Fibroblast of villous mesenchyme (primary cell): ENCODE results near the gene DIP2A. TPM values are rescaled to one million over a fixed set of nuclear protein-coding genes. Genes with fewer than 3 reads are reported as not detected.

ENCODE experiments used
- DNase-seq: peaks from one replicate; pipeline ENCODE4 v3.0.0-alpha.2; 2010; ENCODE audit warnings: low read depth
- H3K4me3 ChIP-seq: 2 replicates; pipeline ENCODE4 v1.5.1; 2011; ENCODE audit warnings: low read depth, mild to moderate bottlenecking, low read length
- total RNA-seq: library from RNA; depleted of rRNA; stranded (reverse); fragments of >200 nt; gene quantifications from 2 replicates; pipeline ENCODE4 v1.2.3, GENCODE V29; 2012
- TF ChIP-seq, protein P1 (sequence below): IDR thresholded peaks from 2 replicates; pipeline ENCODE4 v1.5.1; 2012; ENCODE audit warnings: low read depth, mild to moderate bottlenecking, low read length; ENCODE audit not compliant: insufficient read depth

Gene DIP2A
- total RNA-seq, 1 donor, result 32.0 TPM

DNA sequence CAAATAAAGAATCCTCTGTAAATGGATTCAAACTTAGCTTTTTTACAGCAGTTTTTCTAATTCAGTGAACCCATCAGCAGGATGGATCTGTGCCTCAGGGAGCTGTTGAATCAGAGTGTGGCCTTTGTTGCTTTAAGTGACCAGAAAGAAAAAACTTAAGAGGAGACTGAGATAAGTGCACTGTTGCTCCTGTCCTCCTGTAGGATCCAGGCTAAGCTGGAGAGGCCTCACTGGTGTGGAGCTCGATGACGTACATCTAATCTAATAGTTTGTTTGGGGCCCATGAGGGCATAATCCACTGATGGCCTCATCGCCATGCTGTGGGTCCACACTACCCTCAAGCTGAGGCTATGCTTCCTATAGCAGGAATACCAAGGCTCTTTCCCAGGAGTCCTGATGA is 10.6 kb downstream of the DIP2A start:
- no peak overlapping the region for H3K4me3 ChIP-seq
- DNase-seq, result no peak
- TF ChIP-seq, protein P1, sequence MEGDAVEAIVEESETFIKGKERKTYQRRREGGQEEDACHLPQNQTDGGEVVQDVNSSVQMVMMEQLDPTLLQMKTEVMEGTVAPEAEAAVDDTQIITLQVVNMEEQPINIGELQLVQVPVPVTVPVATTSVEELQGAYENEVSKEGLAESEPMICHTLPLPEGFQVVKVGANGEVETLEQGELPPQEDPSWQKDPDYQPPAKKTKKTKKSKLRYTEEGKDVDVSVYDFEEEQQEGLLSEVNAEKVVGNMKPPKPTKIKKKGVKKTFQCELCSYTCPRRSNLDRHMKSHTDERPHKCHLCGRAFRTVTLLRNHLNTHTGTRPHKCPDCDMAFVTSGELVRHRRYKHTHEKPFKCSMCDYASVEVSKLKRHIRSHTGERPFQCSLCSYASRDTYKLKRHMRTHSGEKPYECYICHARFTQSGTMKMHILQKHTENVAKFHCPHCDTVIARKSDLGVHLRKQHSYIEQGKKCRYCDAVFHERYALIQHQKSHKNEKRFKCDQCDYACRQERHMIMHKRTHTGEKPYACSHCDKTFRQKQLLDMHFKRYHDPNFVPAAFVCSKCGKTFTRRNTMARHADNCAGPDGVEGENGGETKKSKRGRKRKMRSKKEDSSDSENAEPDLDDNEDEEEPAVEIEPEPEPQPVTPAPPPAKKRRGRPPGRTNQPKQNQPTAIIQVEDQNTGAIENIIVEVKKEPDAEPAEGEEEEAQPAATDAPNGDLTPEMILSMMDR, result no peak

DNA sequence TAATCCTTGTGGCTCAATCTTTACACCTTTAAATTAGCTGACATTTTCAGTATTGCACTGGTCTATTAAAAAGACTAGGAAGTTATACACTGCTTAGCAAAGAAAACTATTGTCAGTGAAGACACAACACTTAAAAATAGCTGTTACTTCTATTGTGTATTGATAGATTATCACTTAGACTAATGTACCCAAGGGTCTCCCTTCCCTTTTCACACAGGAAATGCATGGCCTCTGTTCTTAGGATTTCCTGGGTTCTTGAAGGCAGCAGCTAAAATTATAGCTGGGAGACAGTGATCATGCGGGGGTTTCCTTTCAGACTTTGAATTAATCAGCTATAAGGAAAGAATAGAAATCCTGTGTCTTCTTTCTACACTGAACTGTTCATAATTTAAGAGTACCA is 12.8 kb downstream of the DIP2A start:
- no peak overlapping the region for H3K4me3 ChIP-seq
- no peak for DNase-seq
- TF ChIP-seq, protein P1, result no peak

DNA sequence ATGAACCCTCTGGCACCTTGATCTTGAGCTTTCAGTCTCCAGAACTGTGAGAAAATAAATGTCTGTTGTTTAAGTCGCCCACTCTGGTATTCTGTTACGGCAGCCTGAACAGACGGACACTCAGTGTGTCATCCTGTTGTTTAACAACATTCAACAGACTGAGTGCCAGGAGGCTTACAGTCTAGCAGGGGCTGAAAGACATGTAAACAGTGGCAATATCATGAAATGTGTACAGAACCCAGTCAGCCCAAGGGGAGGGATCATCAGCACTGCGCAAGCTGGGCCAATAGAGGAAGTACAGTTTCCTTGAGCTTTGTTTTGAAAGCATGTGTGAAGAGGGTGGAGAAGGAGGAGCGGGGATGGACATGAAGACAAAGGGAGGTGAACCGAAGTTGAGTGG is 13.6 kb downstream of the DIP2A start:
- TF ChIP-seq, protein P1, result no peak
- no peak for DNase-seq

DNA sequence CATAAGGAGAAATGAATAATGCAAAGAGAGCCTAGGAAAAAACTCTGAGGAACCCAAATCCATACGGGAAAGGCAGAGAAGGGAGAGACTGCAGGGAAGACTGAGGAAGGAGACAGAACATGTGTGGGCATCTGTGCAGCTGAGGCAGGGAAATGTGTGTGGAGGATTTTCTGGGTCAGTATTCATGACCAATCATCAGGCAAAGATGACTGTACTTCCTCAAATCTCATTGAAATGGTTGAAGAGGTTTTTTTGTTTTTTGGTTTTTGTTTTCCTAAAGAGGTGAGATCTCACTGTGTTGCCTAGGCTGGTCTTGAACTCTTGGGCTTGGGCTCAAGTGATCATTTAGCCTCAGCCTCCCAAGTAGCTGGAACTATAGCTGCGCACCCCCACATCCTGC is 15.7 kb downstream of the DIP2A start:
- TF ChIP-seq, protein P1, result no peak
- H3K4me3 ChIP-seq, result no peak overlapping the region
- no peak for DNase-seq

More for the DNA sequence above, 13.6 kb downstream of the DIP2A start:
- H3K4me3 ChIP-seq, result no peak overlapping the region

DNA sequence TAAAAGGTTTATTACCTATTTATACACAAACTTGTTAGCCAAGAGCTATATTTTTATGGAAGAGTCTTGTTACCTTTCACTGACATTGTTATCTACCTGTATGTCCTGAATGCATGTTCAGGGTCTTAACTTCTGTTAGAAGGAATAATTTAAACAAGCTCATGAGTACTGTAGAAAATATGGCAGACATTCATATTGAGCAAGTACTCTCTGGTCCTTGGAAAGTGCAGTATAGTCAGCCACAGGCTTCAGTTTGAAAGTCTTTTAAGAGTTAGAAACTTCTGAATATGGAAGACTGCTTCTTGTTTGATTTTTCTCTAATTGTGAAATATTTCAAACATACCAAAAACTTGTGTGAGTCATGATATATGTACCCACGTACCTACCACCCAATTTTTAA is 16.6 kb downstream of the DIP2A start:
- TF ChIP-seq, protein P1, result no peak
- no peak overlapping the region for H3K4me3 ChIP-seq
- DNase-seq, result no peak

DNA sequence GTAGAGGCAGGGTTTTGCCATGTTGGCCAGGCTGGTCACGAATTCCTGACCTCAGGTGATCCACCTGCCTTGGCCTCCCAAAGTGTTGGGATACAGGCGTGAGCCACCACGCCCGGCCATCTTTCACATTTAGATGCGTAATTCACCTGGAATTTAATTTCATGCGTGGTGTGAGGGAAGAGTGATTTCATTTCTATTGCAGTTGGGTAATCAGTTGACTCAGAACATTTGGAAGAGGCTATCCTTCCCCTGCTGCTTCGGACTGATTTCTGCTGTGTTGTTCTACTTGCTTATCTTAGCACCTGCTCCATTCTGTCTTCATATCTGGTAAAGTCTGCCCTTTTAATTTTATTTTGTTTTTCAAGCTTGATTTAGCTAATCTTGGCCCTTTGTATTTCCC is 19.1 kb downstream of the DIP2A start:
- TF ChIP-seq, protein P1, result no peak
- peak; percentile 47 for DNase-seq

DNA sequence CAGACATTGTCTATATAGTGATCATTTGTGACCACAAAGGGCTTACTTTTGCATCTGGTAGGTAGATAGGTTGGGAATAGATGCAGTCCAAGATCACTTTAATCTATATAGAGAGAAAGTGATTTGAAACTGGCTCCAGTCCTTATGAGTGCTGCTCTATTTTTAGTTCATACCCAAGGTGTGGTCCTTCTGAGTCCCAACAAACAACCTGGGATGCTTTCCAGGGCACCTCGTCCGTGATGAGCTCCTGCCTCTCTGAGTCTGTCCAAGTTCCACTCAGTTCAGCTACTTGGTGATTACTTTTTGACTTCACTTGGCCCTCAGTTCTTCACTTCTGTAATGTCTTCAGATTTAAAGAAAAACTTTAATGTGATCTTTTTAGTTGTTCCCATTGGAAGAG is 20.2 kb downstream of the DIP2A start:
- DNase-seq, result no peak
- TF ChIP-seq, protein P1, result no peak
- H3K4me3 ChIP-seq, result no peak overlapping the region

More for the DNA sequence above, 19.1 kb downstream of the DIP2A start:
- no peak overlapping the region for H3K4me3 ChIP-seq
